WERI-Rb-1 (cell line): ENCODE results near the gene NIN.
A peak's percentile ranks its signal among the peaks of the same experiment; 100 is the strongest.
"Not testable (repeated sequence)": the region's sequence is repeated elsewhere in the genome, so short reads cannot be mapped to it uniquely, and the experiment has no call there.

ENCODE experiments used
- DNase-seq: peaks from one replicate; pipeline ENCODE4 v3.0.0-alpha.2; 2020
- H3K27ac ChIP-seq: fragments of 250-450 bp; sonication (Bioruptor Pico); 2 replicates; pipeline ENCODE4 v1.5.1; 2020; ENCODE audit warnings: mild to moderate bottlenecking, moderate library complexity
- H3K27me3 ChIP-seq: fragments of 250-450 bp; sonication (Bioruptor Pico); 2 replicates; pipeline ENCODE4 v1.5.1; 2021; ENCODE audit warnings: mild to moderate bottlenecking, low read depth, moderate library complexity; ENCODE audit not compliant: insufficient read depth, severe bottlenecking
- H3K36me3 ChIP-seq: fragments of 250-450 bp; sonication (Bioruptor Pico); 2 replicates; pipeline ENCODE4 v1.5.1; 2020; ENCODE audit warnings: mild to moderate bottlenecking, moderate library complexity
- H3K4me3 ChIP-seq: 2 replicates; pipeline ENCODE4 v1.5.1; 2011; ENCODE audit warnings: low read depth, mild to moderate bottlenecking, control low read depth, low read length
- H3K9me3 ChIP-seq: fragments of 250-450 bp; sonication (Bioruptor Pico); 2 replicates; pipeline ENCODE4 v1.5.1; 2021; ENCODE audit warnings: mild to moderate bottlenecking, moderate library complexity; ENCODE audit not compliant: severe bottlenecking
- CTCF ChIP-seq: IDR thresholded peaks from 2 replicates; pipeline ENCODE4 v1.5.1; 2011; ENCODE audit warnings: low read depth, mild to moderate bottlenecking, control low read depth, inconsistent platforms, low read length

NIN gene

GRCh38 chr14:50714450-50715073 is 116.4 kb downstream of the NIN start:
- H3K9me3 ChIP-seq = no peaks in the 10 kb centered on the region
- peak; percentile 50 for TF ChIP-seq CTCF
- no peaks in the 10 kb centered on the region for H3K36me3 ChIP-seq
- H3K4me3 ChIP-seq = no peak overlapping the region
- no peak overlapping the region for H3K27ac ChIP-seq
- no peak for DNase-seq
- H3K27me3 ChIP-seq = no peaks in the 10 kb centered on the region

GRCh38 chr14:50711043-50711442 is 119.9 kb downstream of the NIN start:
- no peak overlapping the region for H3K27ac ChIP-seq
- H3K9me3 ChIP-seq = no peaks in the 10 kb centered on the region
- no peak for DNase-seq
- H3K36me3 ChIP-seq = no peaks in the 10 kb centered on the region
- TF ChIP-seq CTCF = no peak
- no peak overlapping the region for H3K4me3 ChIP-seq
- H3K27me3 ChIP-seq = no peaks in the 10 kb centered on the region

- DNase-seq = no peak
- Histone ChIP-seq H3K9me3 (no peaks in the 10 kb centered on the region), H3K4me3 (no peak overlapping the region), H3K27me3 (no peaks in the 10 kb centered on the region), H3K27ac (no peak overlapping the region), H3K36me3 (no peaks in the 10 kb centered on the region)
- TF ChIP-seq CTCF = no peak
These were observed 125.9 kb downstream of the NIN start for GRCh38 chr14:50705026-50705593.

GRCh38 chr14:50704454-50705010 is 126.4 kb downstream of the NIN start:
- no peak for TF ChIP-seq CTCF
- H3K9me3 ChIP-seq = no peaks in the 10 kb centered on the region

GRCh38 chr14:50697659-50698290 is 133.2 kb downstream of the NIN start:
- Histone ChIP-seq H3K27ac (no peak overlapping the region), H3K36me3 (no peaks in the 10 kb centered on the region), H3K4me3 (no peak overlapping the region), H3K27me3 (no peaks in the 10 kb centered on the region), H3K9me3 (peaks cover 13% of the 10 kb centered on the region)
- TF ChIP-seq CTCF = no peak
- no peak for DNase-seq

More at GRCh38 chr14:50704454-50705010, 126.4 kb downstream of the NIN start:
- DNase-seq = no peak
- no peak overlapping the region for H3K4me3 ChIP-seq
- H3K27ac ChIP-seq = no peak overlapping the region
- no peaks in the 10 kb centered on the region for H3K27me3 ChIP-seq
- no peaks in the 10 kb centered on the region for H3K36me3 ChIP-seq

GRCh38 chr14:50694260-50694659 is 136.7 kb downstream of the NIN start:
- not testable (repeated sequence) for H3K27me3 ChIP-seq, DNase-seq, H3K27ac ChIP-seq, H3K36me3 ChIP-seq, H3K4me3 ChIP-seq
- peaks cover 16% of the 10 kb centered on the region for H3K9me3 ChIP-seq
